HK-2 (cell line): Measurements from ENCODE around the gene MGST2.
A peak's percentile ranks its signal among the peaks of the same experiment; 100 is the strongest.
"Not testable (repeated sequence)": the region's sequence is repeated elsewhere in the genome, so short reads cannot be mapped to it uniquely, and the experiment has no call there.

Experiments
- DNase-seq: peaks from one replicate; pipeline ENCODE4 v3.0.0-alpha.2; 2018; ENCODE audit not compliant: unreplicated experiment

The MGST2 gene

GRCh38 chr4:139665690-139666529 is at the start of gene MGST2:
Gene MGST2 (plus strand): TSS chr4:139665819. CDS start chr4:139666020, 201 bp downstream.
- peak; percentile 68 for DNase-seq

DNA sequence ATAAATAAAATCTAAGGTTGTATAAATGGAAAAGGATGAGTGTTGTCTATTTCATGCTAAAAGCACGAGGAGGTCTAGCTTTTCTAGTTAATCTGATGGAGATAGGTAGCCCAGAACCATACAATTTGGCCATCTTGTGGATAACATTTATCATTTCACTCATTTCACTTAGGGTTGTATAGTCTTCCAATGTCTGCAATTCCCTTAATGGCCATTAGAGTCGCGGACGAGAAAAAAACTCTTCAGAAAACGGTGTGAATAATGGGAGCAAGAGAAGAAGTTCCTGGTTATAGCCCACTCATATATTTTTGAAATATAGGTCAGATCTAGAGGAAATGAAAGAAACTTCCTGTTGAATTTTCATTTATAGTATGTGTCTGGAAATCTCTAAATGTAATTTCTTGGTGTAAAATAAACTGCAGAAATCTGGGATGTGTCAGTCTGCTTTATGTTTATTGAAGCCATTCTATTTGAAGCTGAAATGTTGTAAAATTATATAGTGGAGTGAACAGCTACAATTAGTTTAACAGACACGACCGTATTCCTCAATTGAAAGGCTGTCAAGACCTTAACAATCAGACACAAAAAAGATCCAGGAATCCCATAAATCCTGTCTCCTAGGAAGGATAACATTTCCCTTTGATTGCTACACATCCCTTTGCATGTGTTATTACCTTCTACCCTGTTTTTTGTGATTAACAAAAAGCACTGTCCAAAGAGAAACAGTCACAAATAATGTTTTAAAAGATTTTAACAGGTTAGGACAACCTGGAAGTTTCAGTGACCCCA is 47.7 kb upstream of the MGST2 start:
- DNase-seq: no peak

DNA sequence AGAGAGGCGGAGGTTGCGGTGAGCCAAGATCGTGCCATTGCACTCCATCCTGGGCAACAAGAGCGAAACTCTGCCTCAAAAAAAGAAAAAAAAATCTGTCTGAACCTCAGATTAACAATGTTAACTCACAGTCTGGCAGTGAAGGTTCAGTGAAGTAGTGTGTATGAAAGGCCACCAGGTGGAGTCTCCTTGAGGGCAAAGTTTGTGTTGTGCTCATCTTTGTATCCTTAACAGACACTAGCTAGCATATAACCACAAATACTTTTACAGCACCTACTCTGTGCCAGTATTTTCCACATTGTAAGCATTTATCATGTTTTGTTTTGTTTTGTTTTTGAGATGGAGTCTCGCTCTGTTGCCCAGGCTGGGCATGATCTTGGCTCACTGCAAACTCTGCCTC is 46.0 kb upstream of the MGST2 start:
- DNase-seq: peak; percentile 18

GRCh38 chr4:139622901-139623381 is 42.7 kb upstream of the MGST2 start:
- DNase-seq: no peak

DNA sequence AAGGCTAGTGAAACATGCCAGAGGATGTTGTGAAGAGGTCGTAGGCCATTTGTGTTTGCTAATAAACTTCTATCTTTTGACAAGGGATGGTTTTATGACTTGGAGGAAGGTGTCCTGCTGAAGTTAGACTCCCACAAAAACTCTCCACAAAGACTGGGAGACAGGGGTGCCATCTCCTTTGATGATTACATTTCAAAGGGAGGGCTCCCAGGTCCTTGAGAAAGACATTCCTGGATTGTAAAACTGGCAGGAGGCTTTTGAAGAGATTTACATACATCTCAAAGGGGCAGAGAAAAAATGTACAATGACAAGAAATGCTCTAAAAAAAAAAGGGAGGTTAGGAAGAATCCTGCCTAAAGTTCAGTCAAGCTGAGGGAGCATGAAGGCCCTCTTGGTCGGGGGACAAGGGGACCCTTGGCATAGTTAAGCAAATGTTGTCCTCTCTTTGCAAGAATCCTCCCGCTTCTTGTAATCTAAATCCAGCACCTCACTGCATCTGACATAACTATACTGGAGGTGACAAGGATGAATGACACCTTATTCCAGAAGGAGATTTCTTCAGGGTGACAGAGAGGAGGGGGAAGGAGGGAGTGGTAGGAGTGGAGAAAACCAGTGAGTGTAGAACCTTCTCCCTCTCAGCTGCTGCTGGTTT is 41.1 kb upstream of the MGST2 start:
- no peak for DNase-seq

GRCh38 chr4:139625093-139625455 is 40.5 kb upstream of the MGST2 start:
- DNase-seq: no peak

GRCh38 chr4:139625482-139625881 is 40.1 kb upstream of the MGST2 start:
- no peak for DNase-seq

DNA sequence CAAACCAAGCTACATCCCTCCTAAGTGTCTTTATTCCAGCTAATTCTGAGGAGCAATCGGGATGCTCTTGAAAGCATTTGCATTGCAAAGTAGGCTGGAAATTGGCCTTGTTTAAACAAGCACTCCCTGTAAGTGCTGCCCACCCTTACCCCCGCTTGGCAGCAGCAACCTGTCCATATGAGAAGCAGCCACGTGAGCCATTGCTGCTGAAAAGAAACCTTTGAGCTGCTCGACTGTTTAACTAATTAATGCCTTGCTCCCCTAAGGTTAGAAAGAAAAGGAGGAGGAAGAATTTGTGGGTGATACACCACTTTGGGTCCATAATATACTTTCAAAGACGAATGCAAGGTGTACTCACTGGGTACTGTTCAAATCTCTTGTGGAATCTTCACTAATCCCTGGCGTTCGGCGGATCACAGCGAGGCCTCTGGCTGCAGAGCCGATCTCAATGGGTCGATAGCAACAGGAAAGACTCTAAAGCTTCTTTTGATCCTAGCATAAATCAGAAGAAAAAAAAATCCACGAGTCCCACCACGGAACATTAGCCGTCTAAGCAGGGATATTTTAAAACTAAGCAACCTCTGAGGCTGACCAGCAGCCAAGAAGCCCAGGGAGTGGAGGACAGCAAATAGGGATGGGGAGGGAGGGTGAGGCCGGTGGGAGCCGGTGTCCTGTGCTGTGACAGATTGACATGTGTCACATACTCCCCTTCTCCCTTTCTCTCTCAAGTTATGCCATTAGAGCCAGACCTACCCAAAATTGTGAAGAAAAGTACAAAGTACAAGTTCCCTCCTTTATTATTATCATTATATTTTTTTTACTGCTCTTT is 37.2 kb upstream of the MGST2 start:
- DNase-seq: no peak

GRCh38 chr4:139629436-139630125 is 36.0 kb upstream of the MGST2 start:
- DNase-seq: peak; percentile 29

DNA sequence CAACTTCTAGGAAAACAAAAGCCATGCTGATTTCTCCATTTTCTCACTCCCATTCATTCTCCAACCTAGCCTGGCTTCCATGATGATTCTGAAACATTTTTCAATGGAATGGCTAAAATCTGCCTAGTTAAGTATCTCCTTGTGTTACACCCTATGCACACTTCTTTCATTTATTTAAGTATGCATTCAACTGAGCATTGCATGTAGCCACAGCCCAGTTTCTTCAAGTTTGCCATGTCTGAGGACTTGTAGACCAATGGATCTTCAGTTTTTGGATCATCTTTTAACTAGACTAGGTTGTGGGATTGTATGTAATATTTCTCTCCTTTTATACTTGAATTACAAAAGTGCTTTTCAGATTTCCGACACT is 35.5 kb upstream of the MGST2 start:
- DNase-seq: no peak

DNA sequence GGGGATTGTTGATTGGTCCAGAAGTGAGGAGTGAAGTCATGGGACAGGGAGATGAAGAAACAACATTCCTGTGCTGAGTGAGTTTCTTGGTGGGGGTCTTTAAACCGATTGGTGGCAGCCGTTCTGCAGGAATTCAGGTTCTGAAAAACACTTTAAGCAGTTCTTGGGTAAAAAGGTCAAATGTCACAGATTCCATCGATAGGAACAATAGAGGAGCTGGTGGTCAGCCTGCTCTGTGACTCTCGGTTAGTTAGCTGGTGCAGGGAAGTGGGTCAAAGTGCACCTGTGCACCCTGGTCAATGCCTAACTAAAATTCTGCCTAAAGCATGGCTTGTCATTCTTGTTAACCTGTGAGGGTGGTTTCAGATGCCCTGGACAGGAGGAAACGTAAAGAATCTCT is 34.6 kb upstream of the MGST2 start:
- no peak for DNase-seq

GRCh38 chr4:139631791-139632190 is 33.8 kb upstream of the MGST2 start:
- no peak for DNase-seq

GRCh38 chr4:139632739-139633138 is 32.9 kb upstream of the MGST2 start:
- DNase-seq: not testable (repeated sequence)

GRCh38 chr4:139633195-139633594 is 32.4 kb upstream of the MGST2 start:
- no peak for DNase-seq

DNA sequence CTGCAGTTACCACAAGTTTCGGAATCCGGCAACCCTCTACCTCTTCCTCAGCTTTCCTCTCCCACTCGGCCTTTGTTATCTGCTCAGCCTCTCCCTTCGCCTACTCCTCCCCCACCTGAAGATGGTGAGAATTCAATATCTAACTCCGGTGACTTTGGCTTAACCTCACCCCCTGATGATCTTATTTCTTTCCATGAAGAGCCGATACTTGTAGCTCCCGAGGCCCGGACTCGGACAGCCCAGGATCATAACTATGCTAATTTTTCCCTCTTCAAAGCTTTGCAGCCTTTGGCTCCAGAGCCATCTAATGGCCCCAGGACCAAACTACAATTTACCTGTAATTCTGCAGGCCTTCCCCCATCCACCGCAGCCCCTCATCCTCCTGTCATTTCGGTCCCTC is 32.0 kb upstream of the MGST2 start:
- no peak for DNase-seq

DNA sequence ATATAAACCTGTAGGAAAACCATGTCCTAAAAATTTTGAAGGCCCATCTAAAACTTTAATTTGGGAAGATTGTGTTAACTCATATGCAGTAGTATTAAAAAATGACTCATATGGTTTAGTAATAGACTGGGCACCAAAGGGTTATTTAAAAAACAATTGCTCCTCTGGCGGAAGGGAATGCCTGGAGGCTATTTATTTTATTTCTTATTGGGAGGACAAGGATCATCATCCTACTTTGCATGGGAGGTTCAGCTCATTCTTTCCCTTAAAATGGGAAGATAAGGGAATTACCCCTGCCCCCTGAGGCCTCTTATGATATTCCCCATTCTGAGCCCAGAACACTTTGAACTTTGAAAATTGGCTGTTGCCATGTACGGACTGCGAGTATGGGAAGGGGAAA is 29.7 kb upstream of the MGST2 start:
- DNase-seq: no peak

- DNase-seq: not testable (repeated sequence)
Measured at GRCh38 chr4:139638306-139638705, 27.3 kb upstream of the MGST2 start.

DNA sequence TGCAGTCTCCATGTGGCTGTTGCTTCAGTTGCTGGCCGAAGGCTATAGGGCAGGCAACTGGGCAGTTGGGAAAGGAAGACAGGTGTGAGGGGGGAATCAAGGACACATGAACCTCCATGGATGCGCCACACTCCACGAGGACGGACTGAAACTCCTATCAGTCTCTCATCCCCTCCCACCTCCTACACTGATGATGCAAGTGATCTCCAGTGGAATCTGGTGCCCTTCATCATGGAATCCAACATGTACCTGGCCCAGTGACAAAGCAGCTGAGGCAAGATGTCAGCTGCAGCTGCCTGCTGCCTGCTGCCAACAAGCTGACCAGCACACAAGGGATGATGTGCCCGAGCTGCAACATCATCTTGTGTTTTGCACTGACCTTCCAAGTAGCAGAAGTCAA is 26.0 kb upstream of the MGST2 start:
- no peak for DNase-seq

- DNase-seq: no peak
Measured at GRCh38 chr4:139641218-139641617, 24.4 kb upstream of the MGST2 start.

- no peak for DNase-seq
Measured at GRCh38 chr4:139642364-139642763, 23.3 kb upstream of the MGST2 start.
